ENCODE data around the gene GALE.
"Not testable (repeated sequence)": the region's sequence is repeated elsewhere in the genome, so short reads cannot be mapped to it uniquely, and the experiment has no call there.

The GALE gene

GRCh38 chr1:23793018-23793781 is 7.4 kb downstream of the GALE start:
- no peak for DNase-seq (ENCODE audit: low read depth, low spot score)

DNA sequence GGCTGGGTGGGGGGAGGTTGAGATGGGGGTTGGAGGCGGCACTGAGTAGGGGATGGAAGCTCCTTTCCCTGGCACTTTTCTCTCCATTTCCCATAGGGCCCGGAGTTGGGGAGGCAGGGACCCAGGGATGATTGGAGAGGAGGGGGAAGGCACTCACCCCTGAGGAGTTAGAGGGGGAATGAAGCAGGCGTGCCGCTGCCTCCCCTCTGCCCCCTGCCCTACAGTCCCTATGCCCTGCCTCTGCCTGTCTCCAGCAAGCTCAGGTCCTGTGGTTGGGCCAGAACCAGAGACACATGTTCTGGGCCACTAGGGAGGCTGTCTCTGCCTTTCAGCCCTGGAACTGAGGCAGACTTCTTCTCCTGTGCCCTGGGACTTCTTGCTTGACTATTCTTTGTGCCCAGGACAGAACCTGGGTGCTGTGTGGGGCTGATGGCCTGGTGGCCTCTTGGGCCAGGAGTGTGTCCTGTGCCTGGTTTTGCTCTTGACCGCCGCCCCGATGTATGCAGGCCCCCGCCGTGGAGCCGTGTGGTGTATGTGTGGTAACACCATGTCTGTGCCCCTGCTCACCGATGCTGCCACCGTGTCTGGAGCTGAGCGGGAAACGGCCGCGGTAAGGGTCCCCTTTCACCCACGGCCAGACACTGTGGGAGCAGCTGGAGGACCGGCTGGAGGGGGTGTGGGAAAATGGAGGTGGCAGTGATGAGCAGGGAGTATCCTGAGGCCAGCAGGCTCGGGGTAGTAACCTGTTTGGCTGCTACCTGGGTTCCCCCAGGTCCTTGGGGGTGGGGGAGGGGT is 8.2 kb downstream of the GALE start:
- no peak for DNase-seq (ENCODE audit: low read depth, low spot score)

DNA sequence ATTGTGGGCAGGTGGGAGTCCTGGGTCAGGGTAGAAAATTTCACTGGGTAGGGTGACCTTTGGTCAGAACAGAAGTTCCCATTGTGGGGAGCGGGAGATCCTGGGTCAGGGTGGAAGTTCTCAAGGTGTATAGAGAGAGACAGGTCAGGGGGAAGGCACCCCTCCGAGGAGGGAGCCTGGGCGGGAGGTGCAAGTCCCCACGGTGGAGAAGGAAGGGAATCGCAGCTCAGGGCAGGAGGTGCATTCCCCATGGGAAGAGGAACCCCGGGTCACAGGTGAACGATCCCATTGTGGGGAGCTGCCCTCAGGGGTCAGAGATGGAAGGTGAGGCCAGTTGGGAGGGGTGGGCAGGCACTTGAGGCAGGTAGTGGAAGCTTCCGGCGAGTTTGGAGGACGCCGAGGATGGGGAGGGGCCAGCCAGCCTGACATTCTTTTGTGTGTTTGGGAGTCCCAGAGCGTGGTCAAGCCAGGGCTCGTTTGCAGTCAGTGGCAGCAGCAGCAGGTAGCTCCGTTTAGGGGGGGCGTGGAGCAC is 9.0 kb downstream of the GALE start:
- DNase-seq (ENCODE audit: low read depth, low spot score) = no peak

DNA sequence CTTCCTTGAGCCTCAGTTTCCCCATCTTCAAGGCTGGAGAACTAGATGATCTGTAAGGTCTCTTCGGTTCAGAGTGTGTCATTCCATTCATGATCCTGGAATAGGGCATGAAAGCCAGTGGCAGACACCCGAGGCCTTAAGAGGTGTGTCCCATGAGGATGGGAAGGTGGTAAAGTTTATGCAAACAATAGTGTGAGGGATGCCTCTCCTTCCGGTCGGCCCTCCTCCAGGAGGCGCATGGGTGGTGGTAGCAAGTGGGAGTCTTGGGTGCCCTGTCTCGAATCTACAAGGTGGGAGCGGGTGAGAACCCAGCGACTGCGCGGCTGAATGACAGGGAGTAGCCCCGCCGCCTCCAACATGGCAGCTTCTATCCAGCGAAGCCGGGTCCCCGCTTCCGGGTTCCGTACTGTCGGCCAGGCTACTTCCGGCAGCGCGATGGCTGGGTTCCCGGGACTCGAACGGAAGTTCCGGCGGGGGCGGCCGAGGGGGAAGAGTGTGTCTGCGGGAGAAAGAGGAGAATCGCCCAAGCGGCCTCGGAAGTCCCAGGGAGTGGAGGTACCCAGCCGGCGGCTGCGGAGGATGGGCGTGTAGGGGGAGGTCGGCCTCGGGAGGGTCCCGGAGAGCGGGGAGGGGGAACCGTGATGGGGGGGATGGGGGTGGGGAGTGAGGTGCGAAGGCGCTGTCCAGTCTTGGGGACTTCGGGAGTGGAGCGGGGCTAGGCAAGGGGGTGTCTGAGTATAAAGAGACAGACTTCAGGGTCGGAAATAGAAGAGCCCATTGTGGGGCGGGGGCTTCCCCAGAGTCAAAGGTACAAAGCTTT is 9.6 kb downstream of the GALE start, which contains the start of gene LYPLA2:
Gene LYPLA2 (plus strand): TSS at position 450 of the 820 bp plus-strand sequence. CDS start 1,538 bp downstream, outside the sequence.
- peak; percentile 75 for DNase-seq (ENCODE audit: low read depth, low spot score)

GRCh38 chr1:23788695-23789094 is 11.9 kb downstream of the GALE start:
- no peak for DNase-seq (ENCODE audit: low read depth, low spot score)

- DNase-seq (ENCODE audit: low read depth, low spot score) = no peak
These were observed 12.9 kb downstream of the GALE start for GRCh38 chr1:23787701-23788100.

GRCh38 chr1:23784846-23785245 is 15.7 kb downstream of the GALE start:
- DNase-seq (ENCODE audit: low read depth, low spot score) = no peak

DNA sequence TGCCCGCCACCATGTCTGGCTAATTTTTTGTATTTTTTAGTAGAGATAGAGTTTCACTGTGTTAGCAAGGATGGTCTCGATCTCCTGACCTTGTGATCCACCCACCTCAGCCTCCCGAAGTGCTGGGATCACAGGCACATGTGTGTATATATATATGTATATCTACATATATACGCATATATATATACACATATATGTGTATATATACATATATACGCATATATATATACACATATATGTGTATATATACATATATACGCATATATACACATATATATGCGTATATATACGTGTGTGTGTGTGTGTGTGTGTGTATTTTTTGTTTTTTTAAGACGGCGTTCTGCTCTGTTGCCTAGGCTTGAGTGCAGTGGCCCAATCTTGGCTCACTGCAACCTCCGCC is 17.4 kb downstream of the GALE start:
- DNase-seq (ENCODE audit: low read depth, low spot score) = not testable (repeated sequence)

DNA sequence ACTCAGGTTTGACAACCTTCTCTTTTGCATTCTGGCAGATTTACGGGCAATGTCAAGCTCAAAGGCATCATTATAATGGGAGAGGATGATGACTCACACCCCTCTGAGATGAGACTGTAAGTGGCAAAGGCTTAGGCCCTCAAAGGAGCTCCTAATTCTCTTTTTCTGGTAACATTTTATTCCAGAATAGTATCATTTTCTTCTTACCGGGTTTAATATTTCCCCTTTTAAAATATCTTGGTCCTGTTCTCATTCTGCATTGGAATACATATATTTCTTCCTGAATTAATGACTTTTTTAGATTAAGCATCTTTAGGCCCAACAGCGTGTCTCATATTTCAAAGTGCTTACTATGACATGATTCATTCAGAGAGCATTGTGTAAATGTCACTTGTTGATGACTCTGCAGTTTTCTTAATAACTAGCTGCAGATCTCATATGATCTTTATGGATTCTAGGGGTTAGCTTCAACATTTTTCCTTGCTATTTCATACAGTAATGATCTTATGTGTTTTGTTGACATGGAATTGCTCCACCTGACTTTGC is 20.7 kb downstream of the GALE start:
- no peak for DNase-seq (ENCODE audit: low read depth, low spot score)

DNA sequence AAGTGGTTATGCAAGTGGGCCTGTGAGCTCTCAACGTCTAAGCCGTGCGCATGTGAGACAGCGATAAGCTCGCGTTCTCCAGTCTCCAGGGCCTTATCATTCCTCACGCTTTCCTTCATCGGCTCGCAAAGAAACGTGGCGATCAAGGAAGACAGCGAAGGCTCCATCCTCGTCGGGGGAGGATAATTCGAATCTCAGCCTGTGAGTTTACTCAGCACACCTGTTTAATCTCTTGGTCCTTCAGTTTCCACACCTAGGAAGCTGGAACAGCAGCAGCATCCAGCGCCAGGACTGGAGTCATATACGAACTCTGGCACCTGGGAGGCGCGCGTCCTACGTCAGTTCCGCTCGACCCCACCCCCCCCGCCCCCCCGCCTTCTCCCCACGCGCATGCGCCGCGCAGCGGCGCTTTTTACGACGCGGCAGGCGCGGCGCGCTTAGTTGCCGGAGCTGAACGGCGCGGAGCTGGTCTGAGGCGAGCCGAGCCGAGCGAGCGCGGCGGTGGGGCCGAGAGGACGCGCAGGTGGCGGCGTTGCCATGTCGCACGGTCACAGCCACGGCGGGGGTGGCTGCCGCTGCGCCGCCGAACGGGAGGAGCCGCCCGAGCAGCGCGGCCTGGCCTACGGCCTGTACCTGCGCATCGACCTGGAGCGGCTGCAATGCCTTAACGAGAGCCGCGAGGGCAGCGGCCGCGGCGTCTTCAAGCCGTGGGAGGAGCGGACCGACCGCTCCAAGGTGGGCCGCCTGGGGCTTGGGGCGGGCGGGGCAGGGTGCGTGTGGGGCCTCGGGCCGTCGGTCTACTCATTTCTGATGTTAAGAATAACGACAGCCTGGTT is 22.4 kb downstream of the GALE start, which contains the start of gene PITHD1:
Gene PITHD1 (plus strand): TSS at position 440 of the 836 bp plus-strand sequence. CDS start 98 bp downstream, at position 538.
- peak; percentile 58 for DNase-seq (ENCODE audit: low read depth, low spot score)

DNA sequence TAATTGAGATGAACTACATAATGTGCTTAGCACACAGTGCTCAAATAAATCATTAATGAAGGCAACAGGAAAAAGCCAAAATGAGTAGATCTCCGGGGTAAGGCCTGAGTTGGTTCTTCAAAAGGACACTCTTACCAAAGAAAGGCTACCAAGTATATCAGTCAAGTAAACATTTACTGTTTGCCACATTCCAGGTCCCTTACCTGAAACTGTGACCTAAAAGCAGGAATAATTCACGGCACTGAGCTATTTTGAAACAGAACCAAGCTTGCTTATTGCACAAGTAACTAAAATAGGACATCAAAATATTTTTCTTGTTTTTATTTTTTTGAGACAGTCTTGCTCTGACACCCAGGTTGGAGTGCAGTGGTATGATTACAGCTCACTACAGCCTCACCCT is 24.3 kb downstream of the GALE start:
- DNase-seq (ENCODE audit: low read depth, low spot score) = no peak

GRCh38 chr1:23774174-23774880 is 26.2 kb downstream of the GALE start:
- no peak for DNase-seq (ENCODE audit: low read depth, low spot score)

- no peak for DNase-seq (ENCODE audit: low read depth, low spot score)
These were observed 27.7 kb downstream of the GALE start for GRCh38 chr1:23772854-23773242.

GRCh38 chr1:23772049-23772853 is 28.3 kb downstream of the GALE start:
- DNase-seq (ENCODE audit: low read depth, low spot score) = peak; percentile 78

DNA sequence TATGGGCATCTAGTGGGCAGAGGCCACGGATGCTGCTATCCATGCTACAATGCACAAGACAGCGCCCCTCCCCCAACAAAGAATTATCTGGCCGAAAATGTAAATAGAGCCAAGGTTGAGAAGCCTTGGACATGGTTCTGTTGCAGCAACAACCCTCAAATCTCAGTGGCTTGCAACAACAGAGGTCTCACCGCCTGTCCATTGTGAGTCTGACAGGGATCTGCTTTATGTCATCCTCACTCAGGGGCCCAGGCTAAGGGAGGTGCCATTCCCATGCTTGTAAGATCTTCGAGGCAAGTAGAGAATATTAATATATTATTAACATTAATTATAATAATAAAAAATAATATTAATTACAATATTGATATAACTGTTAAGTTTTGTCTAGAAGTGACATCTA is 31.8 kb downstream of the GALE start:
- no peak for DNase-seq (ENCODE audit: low read depth, low spot score)

GRCh38 chr1:23763041-23763577 is 37.4 kb downstream of the GALE start:
- DNase-seq (ENCODE audit: low read depth, low spot score) = no peak

GRCh38 chr1:23759277-23759676 is 41.3 kb downstream of the GALE start:
- DNase-seq (ENCODE audit: low read depth, low spot score) = no peak

DNA sequence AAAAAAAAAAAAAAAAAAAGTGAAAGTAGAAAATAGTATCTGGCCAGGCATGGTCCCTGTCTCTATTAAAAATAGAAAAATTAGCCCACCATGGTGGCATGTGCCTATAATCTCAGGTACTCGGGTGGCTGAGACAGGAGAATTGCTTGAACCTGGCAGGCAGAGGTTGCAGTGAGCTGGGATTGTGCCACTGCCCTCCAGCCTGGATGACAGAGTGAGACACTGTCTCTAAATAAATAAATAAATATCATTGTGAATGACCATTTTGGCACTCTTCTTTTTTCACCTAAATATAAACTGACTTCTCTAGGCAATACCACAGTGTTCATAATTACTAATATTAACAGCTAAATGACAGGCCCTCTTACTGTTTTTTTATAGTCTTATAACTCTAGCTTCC is 42.7 kb downstream of the GALE start:
- no peak for DNase-seq (ENCODE audit: low read depth, low spot score)

DNA sequence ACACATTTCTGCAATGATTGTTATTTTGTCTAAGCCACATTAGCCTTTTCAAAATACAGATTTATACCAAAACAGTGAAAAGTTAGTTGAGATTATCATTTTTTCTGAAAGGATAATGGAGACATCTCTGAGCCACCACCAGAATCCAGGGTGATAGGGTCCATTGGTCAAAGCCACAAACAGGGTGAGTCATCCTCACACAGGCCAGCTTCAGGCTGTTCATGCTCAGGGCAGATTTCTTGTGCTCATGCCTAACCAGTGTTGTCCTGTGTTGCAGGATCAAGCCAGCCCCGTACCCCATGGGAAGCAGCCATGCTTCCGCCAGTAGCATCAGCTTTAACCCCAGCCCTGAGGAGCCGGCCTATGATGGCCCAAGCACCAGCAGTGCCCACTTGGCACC is 43.9 kb downstream of the GALE start:
- no peak for DNase-seq (ENCODE audit: low read depth, low spot score)
